Testis (tissue), 3 donors: Measurements from ENCODE around the gene ZNF775. TPM values are rescaled to one million over a fixed set of nuclear protein-coding genes. Genes with fewer than 3 reads are reported as not detected.
A peak's percentile ranks its signal among the peaks of the same experiment; 100 is the strongest.

Experiments used
- DNase-seq: peaks from one replicate; pipeline ENCODE4 v3.0.0-alpha.2; 2019
- H3K27ac ChIP-seq, 2 donors: fragments of 200-600 bp; sonication (generic); one replicate each; pipeline ENCODE4 v1.5.1; 2019
- H3K27me3 ChIP-seq: fragments of 200-600 bp; sonication (generic); one replicate; pipeline ENCODE4 v1.5.1; 2019
- H3K36me3 ChIP-seq: fragments of 200-600 bp; sonication (generic); one replicate; pipeline ENCODE4 v1.5.1; 2017; ENCODE audit warnings: low read depth; ENCODE audit errors: missing control alignments
- H3K4me1 ChIP-seq: fragments of 200-600 bp; sonication (generic); one replicate; pipeline ENCODE4 v1.5.1; 2019
- H3K4me3 ChIP-seq, 2 donors: fragments of 200-600 bp; sonication (generic); one replicate each; pipeline ENCODE4 v1.5.1; 2017 to 2019
- H3K9me3 ChIP-seq: fragments of 200-600 bp; sonication (generic); one replicate; pipeline ENCODE4 v1.5.1; 2017
- CTCF ChIP-seq, 3 experiments: fragments of 450-650 bp in 2 of 3; fragments of 200-600 bp in 1 of 3; sonication (generic) in 1 of 3; IDR thresholded peaks; one replicate each; pipeline ENCODE4 v1.5.1; 2016 to 2019; ENCODE audit warnings: antibody characterized with exemption in 3 of 3, mild to moderate bottlenecking in 2 of 3, moderate library complexity in 1 of 3
- POLR2A ChIP-seq: fragments of 450-650 bp; IDR thresholded peaks from one replicate; pipeline ENCODE4 v1.6.1; 2017; ENCODE audit warnings: antibody characterized with exemption, mild to moderate bottlenecking, moderate library complexity
- WGBS, 2 donors: methylation state at CpG; one replicate each; pipeline ENCODE4 v1.1.5; 2018; 5-methylcytosine and 5-hydroxymethylcytosine counted together
- intact Hi-C: fragments of 100-400 bp; cut with DNase I; formaldehyde crosslinking; loops from one replicate; pipeline ENCODE4 v1.15.1; 2023; ENCODE audit warnings: low total_unique reads
- polyA plus RNA-seq: library from polyadenylated mRNA; stranded (reverse); fragments of 350-450 nt; fragmentation: Illumina TruSeq; extraction: RNeasy Lipid Tissue Mini Kit (QIAGEN cat#74804); gene quantifications from one replicate; pipeline ENCODE4 v1.2.3, GENCODE V29; 2014; ENCODE audit warnings: low read depth, low replicate concordance; ENCODE audit not compliant: insufficient read depth
- total RNA-seq, 2 donors: library from RNA; depleted of rRNA; stranded (reverse); fragments of >200 nt; gene quantifications; one replicate each; pipeline ENCODE4 v1.2.3, GENCODE V29; 2016

ZNF775 gene
- total and polyA plus RNA-seq, 3 donors from 2014 or later = 5.2 to 14.1 (median 11.0) TPM

DNA sequence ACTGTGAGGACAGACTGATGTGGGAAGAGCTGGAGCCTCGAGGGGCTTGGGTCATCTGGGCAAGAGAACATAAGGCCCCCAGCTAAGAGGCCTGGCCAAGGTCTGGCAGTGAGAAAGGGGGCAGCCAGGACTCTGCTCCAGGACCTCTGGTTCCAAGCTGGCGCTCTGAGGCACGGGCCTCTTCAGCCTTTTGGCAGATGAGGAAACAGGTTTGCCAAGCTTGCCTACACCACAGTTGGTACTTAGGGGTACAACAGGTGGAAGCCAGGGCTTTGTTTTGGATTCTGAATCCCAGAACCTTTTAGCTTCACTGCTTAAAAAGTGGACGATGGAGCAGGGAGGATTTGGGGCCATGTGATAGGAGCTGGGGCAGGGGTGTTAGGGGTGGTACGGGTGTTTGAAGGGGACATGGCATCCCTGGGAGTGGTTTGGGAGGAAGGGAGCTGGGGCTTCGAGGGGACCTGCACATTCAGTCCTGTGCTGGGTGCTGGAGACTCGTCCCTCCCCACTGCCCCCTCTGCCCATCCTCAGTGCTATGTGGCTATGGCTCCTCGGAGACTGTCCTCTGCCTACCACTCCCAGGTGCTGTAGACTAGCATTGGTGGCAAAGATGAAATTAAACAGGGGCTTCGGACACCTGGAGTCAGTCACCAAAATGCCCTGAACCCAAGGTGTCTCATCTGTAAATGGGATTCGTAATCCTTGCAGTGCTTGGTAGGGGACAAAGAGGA is 30.3 kb downstream of the ZNF775 start:
- H3K9me3 ChIP-seq = no peaks in the 10 kb centered on the region
- no peak overlapping the region for H3K27ac ChIP-seq
- intact Hi-C loops = loop anchor here (5.0 kb wide), 1 partner anchor 37 kb away; no protein-coding TSS in a partner anchor
- TF ChIP-seq POLR2A (no peak), CTCF (IDR thresholded peaks at IDR 0.05) (no peak)
- no peaks in the 10 kb centered on the region for H3K27me3 ChIP-seq
- DNase-seq = no peak
- H3K4me1 ChIP-seq = peaks cover 13% of the 10 kb centered on the region
- H3K4me3 ChIP-seq = no peak overlapping the region
- WGBS, 2 donors = 78 to 89% methylated on average over 10 of the region's 10 CpGs
- no peaks in the 10 kb centered on the region for H3K36me3 ChIP-seq

GRCh38 chr7:150410131-150410530 is 31.0 kb downstream of the ZNF775 start:
- no peak overlapping the region for H3K4me3 ChIP-seq
- no peak for TF ChIP-seq CTCF (IDR thresholded peaks at IDR 0.05)
- no peak for TF ChIP-seq POLR2A
- 85 to 91% methylated on average over 6 to 7 of the region's 7 CpGs for WGBS, 2 donors
- H3K9me3 ChIP-seq = no peaks in the 10 kb centered on the region
- peak overlapping the region; percentile 3 to 35 for H3K27ac ChIP-seq
- intact Hi-C loops = no loop called here
- no peaks in the 10 kb centered on the region for H3K36me3 ChIP-seq
- DNase-seq = no peak
- H3K4me1 ChIP-seq = peaks cover 13% of the 10 kb centered on the region
- H3K27me3 ChIP-seq = no peaks in the 10 kb centered on the region

DNA sequence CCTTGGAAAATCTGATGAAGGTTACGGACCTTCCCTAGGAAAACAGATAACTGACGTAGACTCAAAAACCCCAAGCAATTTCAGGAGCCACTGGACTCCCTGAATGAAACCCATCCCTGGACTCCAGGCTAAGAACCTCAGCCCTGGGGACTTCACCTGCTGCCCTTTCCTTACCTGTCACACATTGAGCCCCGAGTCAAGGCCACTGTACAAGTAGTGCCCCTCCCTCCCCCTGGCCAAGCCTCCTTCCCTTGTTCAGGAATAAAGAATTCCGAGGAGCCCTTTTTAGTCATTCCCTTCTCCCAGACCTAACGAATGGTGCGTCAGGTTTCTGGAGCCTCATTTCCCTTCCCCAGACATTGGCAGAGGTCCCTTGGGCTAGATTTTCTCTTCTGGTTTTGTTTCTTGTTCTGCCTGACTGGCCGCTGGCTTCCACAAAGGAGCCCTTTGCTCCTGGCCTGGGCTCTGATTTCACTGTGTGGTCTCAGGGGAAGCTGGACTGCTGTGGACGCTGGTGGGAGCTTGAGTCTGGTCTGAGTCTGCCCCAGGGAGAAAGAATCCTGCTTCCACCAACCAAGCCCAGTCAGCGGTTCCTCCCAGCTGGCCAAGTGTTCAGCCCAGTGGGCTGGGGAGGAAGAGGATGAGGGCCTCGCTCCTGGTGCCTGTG is 31.7 kb downstream of the ZNF775 start:
- Histone ChIP-seq H3K4me1 (peaks cover 18% of the 10 kb centered on the region), H3K36me3 (no peaks in the 10 kb centered on the region), H3K4me3 (no peak overlapping the region), H3K9me3 (no peaks in the 10 kb centered on the region), H3K27ac (peak overlapping the region; percentile 3 to 35), H3K27me3 (no peaks in the 10 kb centered on the region)
- intact Hi-C loops = no loop called here
- TF ChIP-seq CTCF (IDR thresholded peaks at IDR 0.05) (no peak), POLR2A (no peak)
- 67 to 77% methylated on average over 9 to 10 of the region's 10 CpGs for WGBS, 2 donors
- DNase-seq = peak; percentile 45

GRCh38 chr7:150411606-150412005 is 32.5 kb downstream of the ZNF775 start:
- H3K4me1 ChIP-seq = peaks cover 16% of the 10 kb centered on the region
- intact Hi-C loops = no loop called here
- H3K36me3 ChIP-seq = no peaks in the 10 kb centered on the region
- TF ChIP-seq CTCF (IDR thresholded peaks at IDR 0.05) (no peak), POLR2A (no peak)
- no peaks in the 10 kb centered on the region for H3K27me3 ChIP-seq
- no peaks in the 10 kb centered on the region for H3K9me3 ChIP-seq
- peak overlapping the region in 1 of 2 donors; percentile 3 for H3K27ac ChIP-seq
- no peak for DNase-seq
- WGBS, 2 donors = 78 to 88% methylated on average over 9 to 11 of the region's 11 CpGs
- H3K4me3 ChIP-seq = no peak overlapping the region
